ENCODE measurements around the gene SEC16B.
A peak's percentile ranks its signal among the peaks of the same experiment; 100 is the strongest.

Gene SEC16B

DNA sequence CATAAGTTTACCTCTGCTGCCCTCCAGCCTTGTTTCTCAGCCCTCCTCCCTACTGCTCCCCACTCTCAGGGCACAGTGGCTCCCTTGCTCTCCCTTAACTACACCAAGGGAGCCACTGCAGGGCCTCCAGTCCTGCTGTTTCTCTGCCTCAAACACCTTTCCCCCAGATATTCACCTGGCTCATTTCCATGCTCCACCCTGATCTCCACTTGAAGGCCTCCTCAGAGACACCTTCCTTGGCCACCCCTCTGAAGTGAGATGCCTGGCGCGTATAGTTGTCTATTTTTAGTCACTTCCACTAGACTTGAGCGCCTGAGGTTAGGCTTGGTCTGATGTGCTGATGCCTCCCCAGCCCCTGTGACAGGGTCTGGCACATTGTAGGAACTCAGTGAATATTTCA, 34.9 kb downstream of the SEC16B start:
- H3K4me3 ChIP-seq (ENCODE audit: low read depth, low read length), result no peak overlapping the region
- no peak for DNase-seq (ENCODE audit: low read depth)
- TF ChIP-seq, protein P1, sequence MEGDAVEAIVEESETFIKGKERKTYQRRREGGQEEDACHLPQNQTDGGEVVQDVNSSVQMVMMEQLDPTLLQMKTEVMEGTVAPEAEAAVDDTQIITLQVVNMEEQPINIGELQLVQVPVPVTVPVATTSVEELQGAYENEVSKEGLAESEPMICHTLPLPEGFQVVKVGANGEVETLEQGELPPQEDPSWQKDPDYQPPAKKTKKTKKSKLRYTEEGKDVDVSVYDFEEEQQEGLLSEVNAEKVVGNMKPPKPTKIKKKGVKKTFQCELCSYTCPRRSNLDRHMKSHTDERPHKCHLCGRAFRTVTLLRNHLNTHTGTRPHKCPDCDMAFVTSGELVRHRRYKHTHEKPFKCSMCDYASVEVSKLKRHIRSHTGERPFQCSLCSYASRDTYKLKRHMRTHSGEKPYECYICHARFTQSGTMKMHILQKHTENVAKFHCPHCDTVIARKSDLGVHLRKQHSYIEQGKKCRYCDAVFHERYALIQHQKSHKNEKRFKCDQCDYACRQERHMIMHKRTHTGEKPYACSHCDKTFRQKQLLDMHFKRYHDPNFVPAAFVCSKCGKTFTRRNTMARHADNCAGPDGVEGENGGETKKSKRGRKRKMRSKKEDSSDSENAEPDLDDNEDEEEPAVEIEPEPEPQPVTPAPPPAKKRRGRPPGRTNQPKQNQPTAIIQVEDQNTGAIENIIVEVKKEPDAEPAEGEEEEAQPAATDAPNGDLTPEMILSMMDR (conservative IDR thresholded peaks at IDR 0.05; ENCODE audit: low read depth, low read length), result no peak

DNA sequence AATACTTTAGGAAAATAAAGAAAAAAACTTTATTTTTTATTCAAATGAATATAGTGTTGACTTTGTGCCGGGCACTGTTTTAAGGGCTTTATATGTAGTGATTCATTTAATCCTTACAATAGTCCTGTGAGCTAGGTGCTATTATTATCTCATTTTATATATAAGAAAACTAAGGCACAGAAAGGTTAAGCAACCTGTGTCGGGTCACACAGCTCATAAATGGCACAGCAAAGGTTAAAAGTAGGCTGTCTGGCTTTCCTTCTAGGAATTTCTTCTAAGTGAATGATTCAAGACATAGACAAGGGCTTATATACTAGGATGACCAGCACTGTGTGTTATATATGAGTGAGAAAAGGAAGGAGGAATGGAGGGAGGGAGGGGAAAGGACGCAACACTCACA, 35.4 kb downstream of the SEC16B start:
- TF ChIP-seq, protein P1 (conservative IDR thresholded peaks at IDR 0.05; ENCODE audit: low read depth, low read length), result no peak
- no peak overlapping the region for H3K4me3 ChIP-seq (ENCODE audit: low read depth, low read length)
- no peak for DNase-seq (ENCODE audit: low read depth)

DNA sequence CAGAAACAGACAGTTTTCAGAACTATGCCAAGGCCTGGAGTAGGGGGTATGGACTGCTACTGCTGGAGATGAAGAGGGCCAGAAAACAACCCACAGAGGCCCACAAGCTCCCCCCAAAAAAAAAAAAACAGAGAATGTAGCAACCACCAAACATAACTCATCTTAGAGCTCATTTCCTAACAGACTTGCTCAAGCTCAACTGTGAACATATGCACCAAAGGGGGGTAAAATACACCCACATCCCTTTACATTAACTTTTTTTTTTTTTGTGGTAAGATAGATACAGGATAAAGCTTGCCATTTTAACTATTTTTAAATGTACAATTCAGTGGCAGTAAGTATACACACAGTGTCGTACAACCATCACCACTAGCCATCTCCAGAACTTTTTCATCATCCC, 36.0 kb downstream of the SEC16B start:
- DNase-seq (ENCODE audit: low read depth), result no peak
- TF ChIP-seq, protein P1 (conservative IDR thresholded peaks at IDR 0.05; ENCODE audit: low read depth, low read length), result no peak

DNA sequence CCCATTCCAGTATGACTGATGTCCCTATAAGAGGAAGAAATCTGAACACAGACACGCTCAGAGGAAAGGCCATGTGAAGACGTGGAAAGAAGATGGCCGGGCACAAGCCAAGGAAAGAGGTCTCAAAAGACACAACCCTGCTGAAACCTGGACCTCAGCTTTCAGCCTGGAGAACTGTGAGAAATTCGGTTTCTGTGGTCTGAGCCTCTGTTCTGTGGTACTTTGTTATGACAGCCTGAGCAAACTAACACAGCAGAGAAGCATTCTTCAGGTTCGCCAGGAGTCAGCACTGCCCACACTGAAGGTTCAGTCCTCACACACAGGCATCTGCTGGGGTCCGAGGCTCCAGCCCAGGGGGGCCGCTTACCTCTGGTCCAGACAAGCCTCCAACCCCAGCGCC, 37.7 kb downstream of the SEC16B start:
- H3K4me3 ChIP-seq (ENCODE audit: low read depth, low read length), result no peak overlapping the region
- TF ChIP-seq, protein P1 (conservative IDR thresholded peaks at IDR 0.05; ENCODE audit: low read depth, low read length), result no peak
- DNase-seq (ENCODE audit: low read depth), result no peak

More for the DNA sequence above, 36.0 kb downstream of the SEC16B start:
- H3K4me3 ChIP-seq (ENCODE audit: low read depth, low read length), result no peak overlapping the region

DNA sequence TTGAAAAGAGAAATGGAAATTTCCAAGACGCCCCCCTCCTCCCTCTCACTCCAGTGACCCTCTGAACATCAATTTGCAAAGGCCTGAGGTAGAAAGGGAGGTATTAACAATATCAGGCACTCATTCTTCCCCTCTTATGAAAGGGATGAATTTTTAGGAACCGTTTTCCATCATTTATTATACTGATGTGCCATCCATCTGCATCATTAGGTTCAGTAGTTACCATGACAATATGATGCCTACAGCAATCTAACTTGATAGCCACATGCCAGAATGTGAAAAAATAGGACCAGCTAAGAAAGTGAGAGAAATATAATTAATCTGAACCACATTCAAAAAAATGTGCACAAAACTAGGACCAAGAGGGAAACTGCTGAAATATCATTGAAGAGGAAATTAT, 40.9 kb downstream of the SEC16B start:
- no peak for DNase-seq (ENCODE audit: low read depth)
- TF ChIP-seq, protein P1 (conservative IDR thresholded peaks at IDR 0.05; ENCODE audit: low read depth, low read length), result no peak
- H3K4me3 ChIP-seq (ENCODE audit: low read depth, low read length), result no peak overlapping the region

DNA sequence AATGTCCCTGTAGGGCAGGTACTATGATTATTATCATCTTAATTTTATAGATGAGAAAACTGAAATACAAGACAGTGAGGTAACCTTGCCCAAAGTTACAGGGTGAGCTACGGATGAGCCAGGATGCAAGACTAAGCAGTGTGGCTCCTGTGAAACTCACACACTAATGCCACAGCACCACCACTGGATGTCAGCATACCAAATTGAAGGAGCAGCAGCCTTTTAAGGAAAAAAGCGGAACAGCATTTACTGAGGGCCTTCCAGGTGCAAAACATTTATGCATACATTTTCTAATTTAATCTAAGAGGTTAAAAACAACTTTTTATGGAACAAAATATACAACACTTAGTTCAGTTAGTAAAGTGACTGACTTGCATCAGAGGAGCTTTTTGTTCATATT, 41.7 kb downstream of the SEC16B start:
- TF ChIP-seq, protein P1 (conservative IDR thresholded peaks at IDR 0.05; ENCODE audit: low read depth, low read length), result peak; percentile 53
- H3K4me3 ChIP-seq (ENCODE audit: low read depth, low read length), result no peak overlapping the region

DNA sequence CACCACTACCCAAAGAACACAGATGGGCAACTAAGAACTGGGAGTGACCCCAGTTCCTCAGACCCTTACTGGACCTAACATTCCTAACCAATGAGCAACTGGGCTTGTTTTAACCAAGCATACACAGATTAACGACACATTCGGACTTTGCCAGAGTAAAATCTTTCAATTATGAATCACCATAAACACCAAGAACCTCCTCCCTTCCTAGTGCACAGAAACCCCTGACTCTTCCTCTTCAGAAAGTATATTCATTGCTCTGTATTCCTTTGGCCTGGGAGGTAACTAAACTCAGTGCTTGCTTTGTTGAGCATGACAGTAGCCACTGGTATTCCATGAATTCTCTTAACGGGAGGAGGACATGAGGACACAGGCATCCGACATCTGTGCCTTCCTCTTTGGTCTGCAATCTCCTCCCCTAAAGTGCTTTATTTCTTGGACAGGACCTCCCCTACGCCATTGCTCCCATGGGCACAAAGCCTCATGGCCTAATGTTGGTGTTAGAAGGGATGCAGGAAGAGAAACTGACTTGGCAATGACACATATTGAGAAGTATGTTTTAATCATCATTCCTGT, 42.7 kb downstream of the SEC16B start:
- TF ChIP-seq, protein P1 (conservative IDR thresholded peaks at IDR 0.05; ENCODE audit: low read depth, low read length), result no peak
- peak; percentile 85 for DNase-seq (ENCODE audit: low read depth)
- H3K4me3 ChIP-seq (ENCODE audit: low read depth, low read length), result no peak overlapping the region

More for the DNA sequence above, 41.7 kb downstream of the SEC16B start:
- DNase-seq (ENCODE audit: low read depth), result peak; percentile 36
